MV-4-11 (cell line): ENCODE results near the gene FARSB.

Source experiments
- DNase-seq: peaks from one replicate; lab custom pipeline; 2025; lab: John Stamatoyannopoulos, UW

Gene FARSB

DNA sequence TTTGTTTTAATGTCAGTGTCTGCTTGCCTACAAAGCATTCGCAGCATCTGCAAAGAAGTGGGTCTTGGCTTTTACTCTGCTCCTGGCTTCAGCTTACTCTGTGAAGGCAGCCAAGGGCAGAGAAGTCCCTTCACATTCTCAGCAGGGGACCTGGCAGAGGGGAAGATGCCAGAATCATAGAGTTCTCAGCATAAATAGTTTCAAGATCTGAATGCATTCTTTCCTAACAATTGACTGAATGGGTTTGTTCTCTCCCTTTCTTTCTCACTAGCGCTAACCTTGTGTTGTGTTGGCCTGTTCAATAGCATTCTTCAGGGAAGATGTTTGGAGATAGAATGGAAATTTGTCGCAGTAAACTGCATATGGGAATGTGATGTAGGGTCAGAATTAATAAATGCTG is 106.9 kb downstream of the FARSB start:
- no peak for DNase-seq

DNA sequence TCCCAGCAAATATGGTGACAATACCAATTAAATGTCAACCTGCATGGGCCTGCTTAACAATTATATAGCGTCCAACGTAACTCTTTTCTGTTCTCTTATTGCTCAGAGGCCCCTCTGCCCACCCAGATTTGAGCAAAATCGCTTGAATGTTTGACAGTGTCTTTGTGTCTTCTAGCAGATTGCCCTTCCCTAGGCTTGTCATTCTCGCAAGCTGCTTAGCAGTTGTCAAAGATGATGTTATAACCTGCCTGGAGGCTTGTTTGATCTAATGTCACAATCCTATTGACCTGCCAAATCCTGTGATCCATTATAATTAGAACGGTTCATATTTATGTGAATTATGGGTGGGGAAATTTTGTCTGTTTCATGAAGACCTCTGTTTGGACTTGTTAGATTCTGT is 108.8 kb downstream of the FARSB start:
- no peak for DNase-seq

DNA sequence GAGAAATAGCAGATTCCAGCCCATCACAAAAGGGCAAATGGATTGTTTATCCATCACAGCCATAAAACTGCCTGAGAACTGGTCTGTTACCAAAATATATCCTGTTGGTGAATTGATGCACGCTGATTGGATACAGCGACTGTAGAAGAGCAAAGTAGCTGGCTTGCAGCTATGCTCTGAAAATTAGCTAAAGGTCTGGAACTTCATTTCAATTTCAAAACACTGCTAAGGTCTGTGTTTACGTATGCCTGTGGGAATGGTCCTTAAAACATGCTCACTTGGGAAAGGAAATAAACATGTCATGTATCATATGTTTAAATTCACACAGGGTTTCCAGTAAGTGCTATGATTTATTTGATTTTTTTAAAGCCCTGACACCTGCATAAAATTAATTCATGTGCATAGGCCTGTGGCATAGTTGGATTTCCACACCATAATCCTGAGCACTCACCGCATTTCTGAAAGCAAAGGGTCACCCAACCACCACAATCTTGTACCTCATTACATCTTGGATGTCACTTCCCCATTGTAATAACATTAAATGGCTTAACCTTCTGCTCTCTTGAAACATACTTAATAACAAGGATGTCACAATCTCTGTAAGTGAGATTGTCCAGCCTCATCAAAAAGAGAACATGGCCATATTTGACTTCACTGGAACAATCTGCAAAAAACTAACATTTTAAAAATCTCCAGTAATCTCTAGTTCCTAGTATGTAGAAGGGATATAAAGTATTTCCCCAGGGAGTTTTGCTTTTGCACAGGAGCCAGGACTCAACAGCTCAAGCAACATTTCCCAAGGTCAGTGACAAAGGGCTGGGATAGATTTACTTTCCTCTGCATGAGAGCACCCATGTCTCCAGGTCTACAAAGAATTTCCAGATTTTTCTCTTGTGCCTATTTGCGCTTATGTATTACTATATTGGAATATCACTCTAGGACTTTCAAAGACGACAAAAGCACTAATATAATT is 109.8 kb downstream of the FARSB start:
- peak; percentile 79 for DNase-seq

DNA sequence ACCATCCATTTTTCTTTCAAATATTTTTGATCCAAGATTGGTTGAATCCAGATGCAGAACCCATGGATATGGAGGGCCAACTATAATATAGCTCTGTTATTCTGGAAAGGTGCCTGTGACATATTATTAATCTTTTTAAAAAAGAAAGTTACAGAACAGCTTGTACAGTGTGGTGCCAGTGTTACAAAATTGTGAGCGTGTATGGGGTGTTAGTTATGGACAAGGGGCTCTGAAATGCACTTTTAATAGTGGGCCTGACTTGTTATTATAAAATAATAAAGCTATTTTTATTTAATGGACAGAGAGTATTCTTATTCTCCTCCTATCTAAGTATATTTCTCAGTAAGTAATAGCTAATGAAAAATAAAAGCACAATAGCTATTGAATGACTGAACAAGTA is 111.2 kb downstream of the FARSB start:
- DNase-seq = no peak

DNA sequence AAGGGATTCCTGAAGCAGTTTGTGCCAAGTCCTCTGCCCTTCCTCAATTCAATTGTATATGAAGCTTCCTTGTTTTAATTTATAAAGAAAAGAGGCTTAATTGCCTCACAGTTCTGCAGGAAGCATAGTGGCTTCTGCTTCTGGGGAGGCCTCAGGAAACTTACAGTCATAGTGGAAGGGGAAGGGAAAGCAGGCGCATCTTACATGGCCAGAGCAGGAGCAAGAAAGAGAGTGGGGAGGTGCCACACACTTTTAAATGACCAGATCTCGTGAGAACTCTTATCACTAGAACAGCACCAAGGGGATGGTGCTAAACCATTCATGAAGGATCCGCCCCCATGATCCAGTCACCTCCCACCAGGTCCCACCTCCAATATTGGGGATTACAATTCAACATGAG is 117.4 kb downstream of the FARSB start:
- peak; percentile 52 for DNase-seq

DNA sequence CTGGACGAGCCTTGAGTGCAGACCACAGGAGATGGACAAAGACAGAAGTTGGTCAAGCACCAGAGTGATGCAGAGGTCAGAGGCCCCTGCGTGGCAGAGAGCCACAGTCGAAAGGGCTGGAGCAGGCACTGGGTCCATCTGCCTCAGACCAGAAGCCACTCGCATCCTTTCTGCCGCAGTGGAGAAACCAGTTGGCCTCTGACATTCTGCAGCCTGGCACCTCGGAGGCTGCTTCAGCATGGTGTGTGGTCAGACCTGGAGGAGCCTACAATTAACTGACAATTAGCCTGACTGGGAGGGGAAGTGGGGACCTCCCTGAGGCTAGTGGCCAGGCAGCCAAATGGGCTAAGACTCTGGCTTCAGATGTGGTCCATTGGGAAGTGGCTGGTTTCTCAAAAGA is 120.4 kb downstream of the FARSB start:
- no peak for DNase-seq

DNA sequence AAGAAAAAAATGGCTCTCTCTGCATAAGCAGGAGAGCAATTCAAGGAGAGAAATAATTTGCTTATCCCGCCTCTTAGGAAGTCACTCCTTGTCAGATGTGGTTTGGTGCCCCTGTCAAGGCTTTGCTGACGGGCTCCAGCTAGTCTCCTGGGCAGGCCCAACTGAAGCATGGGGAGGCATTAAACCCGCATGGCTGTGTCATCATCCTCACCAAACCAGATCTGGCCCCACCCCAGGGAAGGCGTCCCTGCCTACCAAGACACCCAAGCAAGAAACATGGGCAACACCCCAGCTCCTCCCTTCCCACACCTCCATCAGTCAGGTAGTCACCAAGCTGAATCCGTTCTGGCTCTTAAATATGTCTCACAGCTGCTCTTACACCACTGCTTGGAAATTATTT is 123.6 kb downstream of the FARSB start:
- no peak for DNase-seq

DNA sequence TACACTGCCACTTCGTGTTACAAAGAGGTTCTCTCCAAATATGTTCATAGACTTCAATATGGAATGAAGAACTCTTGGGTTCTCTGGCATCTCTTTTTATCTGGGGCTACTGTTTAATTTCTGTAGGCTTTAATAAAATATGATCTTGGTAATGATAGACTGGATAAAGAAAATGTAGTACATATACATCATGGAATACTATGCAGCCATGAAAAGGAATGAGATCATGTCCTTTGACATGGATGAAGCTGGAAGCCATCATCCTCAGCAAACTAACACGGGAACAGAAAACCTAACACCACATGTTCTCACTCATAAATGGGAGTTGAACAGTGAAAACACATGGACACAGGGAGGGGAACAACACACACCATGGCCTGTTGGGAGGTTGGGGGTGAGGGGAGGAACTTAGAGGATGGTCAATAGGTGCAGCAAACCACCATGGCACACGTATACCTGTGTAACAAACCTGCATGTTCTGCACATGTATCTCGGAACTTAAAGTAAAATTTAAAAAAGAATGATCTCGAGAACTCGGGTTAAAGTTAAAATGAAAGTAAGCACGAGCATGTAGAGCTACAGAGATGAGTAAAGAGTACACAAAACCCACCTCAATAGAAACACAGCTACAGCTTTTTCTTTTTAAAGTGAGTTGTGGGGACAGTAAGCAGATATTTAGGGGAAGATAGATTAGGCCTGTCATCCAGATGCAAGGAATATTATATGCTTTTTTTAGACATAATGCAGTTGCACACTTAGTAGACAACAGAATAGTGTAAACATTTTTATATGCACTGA is 129.2 kb downstream of the FARSB start:
- DNase-seq = no peak

DNA sequence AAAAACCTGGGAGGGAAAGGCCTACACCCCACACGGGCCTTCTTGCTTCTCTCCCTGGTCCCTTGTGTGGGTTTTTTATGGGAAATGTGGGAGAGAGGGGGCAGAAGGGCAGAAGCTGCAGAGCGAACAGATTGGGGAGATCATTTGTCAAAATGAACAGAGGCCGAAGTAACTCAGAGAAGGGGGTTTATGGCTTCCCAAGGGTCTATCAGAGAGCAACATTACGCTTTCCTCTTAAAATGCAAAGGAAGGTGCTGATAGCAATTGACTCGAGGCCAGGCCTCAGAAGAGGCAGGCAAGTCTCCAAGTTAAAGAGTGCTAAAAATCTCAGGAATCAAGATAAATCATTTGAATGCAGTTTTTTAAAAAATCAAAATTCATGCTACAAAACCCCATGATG is 130.1 kb downstream of the FARSB start:
- no peak for DNase-seq

DNA sequence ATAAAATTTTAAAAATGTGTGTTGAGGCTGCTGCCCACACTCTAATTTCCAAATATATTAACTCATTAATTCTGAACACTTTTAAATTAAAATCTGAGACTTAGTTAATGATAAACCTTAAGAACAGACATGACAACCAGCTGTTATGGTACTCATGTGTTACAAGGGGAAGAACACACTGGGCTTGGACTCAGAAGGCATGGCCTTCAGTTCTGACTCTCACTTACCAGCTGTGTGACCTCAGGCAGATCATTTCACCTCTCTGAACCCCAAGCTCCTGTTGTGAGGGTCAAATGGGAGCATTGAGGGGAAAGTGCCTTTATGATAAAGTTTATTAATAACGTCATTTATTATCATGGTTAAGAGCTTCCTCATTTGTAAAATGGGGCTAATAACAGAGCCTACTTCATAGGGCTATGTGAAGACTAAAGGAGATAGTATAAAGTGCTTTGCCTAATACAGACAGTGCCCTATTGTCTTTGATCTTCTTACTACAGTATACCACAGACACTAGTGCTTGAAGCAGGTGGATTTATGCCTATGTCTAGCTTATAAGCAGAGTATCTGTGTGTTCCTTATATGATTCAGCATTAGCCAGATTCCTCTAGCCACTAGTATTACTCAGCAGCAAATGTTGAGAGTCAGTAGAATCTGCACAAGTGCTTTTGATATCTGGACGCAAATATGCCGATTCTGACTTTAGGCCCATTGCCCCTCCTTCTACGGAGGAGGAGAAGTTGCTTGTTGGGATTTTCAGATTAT is 131.9 kb downstream of the FARSB start:
- DNase-seq = no peak

DNA sequence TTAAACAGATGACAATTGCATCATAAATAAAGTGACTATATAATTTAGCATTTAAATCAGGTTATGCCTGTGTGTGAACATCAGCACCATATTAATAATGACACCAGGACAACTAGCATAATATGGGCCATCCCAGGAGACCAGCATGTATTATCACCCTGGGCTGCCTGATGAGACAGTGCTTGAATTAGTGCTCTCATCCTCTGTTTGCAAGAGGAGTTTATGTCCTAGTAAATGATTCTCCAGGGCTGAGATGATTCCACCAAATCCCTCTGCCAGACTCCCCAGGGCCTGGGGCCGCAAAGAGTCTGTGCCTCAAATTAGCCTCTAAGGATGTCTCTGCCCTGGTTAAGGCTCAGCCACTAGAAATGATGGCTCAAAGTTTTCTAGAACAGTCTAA is 133.8 kb downstream of the FARSB start:
- no peak for DNase-seq

DNA sequence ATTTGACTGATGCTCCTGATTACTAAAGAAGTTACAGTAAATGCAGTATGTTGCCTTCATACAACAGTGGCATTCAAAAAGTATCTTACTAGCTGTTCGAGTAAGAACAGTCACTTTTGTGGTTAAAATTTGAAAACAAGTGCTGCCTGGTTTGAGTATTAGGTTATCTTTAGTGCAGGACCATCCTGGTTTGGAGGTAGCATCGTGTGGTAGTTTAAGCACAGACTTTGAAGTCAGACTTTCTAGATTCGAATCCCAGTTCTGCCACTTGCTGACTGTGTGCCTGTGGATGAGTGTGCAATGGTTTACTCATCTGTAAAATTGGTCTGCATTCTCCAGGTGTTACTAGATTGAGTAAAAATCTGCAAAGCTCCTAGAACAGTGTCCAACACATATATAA is 134.8 kb downstream of the FARSB start:
- no peak for DNase-seq
